Measurements from ENCODE around the gene ADGRD1.

ADGRD1 gene

GRCh38 chr12:131010396-131011131 lies 56.9 kb downstream of the ADGRD1 start:
- Histone ChIP-seq H3K9me3 (ENCODE audit: control insufficient read depth, insufficient read depth, low read length) (no peaks in the 10 kb centered on the region), H3K27me3 (ENCODE audit: control insufficient read depth, low read length) (no peaks in the 10 kb centered on the region), H3K4me2 (ENCODE audit: low read length) (no peak overlapping the region), H3K79me2 (ENCODE audit: control insufficient read depth, low read length) (no peaks in the 10 kb centered on the region), H3K9me2 (replicated peaks; ENCODE audit: control insufficient read depth, low read length) (no peaks in the 10 kb centered on the region), H3K4me3 (ENCODE audit: low read length) (no peak overlapping the region), H3K4me1 (ENCODE audit: control insufficient read depth, low read length) (no peaks in the 10 kb centered on the region), H3F3A (ENCODE audit: control insufficient read depth, insufficient read depth) (no peaks in the 10 kb centered on the region), H3K27ac (ENCODE audit: low read depth, low read length) (no peak overlapping the region), H3K36me3 (ENCODE audit: control insufficient read depth, low read length) (no peaks in the 10 kb centered on the region), H4K20me1 (ENCODE audit: control insufficient read depth, insufficient read depth, low read depth, low read length) (no peaks in the 10 kb centered on the region)
- TF ChIP-seq CTCF (IDR thresholded peaks at IDR 0.05; ENCODE audit: low read depth, low read length, poor library complexity, severe bottlenecking), result no peak

- Histone ChIP-seq H3K4me1 (ENCODE audit: control insufficient read depth, low read length) (no peaks in the 10 kb centered on the region), H3K36me3 (ENCODE audit: control insufficient read depth, low read length) (no peaks in the 10 kb centered on the region), H3K4me3 (ENCODE audit: low read length) (no peak overlapping the region), H3K27ac (ENCODE audit: low read depth, low read length) (no peak overlapping the region), H3K9me3 (ENCODE audit: control insufficient read depth, insufficient read depth, low read length) (no peaks in the 10 kb centered on the region), H3K4me2 (ENCODE audit: low read length) (no peak overlapping the region), H3K79me2 (ENCODE audit: control insufficient read depth, low read length) (no peaks in the 10 kb centered on the region), H3F3A (ENCODE audit: control insufficient read depth, insufficient read depth) (no peaks in the 10 kb centered on the region), H4K20me1 (ENCODE audit: control insufficient read depth, insufficient read depth, low read depth, low read length) (no peaks in the 10 kb centered on the region), H3K9me2 (replicated peaks; ENCODE audit: control insufficient read depth, low read length) (no peaks in the 10 kb centered on the region), H3K27me3 (ENCODE audit: control insufficient read depth, low read length) (no peaks in the 10 kb centered on the region)
- no peak for TF ChIP-seq CTCF (IDR thresholded peaks at IDR 0.05; ENCODE audit: low read depth, low read length, poor library complexity, severe bottlenecking)
- no peak for TF ChIP-seq EZH2phosphoT487 (IDR thresholded peaks at IDR 0.05; ENCODE audit: borderline replicate concordance, low read length)
Observed at GRCh38 chr12:131011165-131012079, 57.7 kb downstream of the ADGRD1 start.

- no peaks in the 10 kb centered on the region for H3K79me2 ChIP-seq (ENCODE audit: control insufficient read depth, low read length)
- no peaks in the 10 kb centered on the region for H4K20me1 ChIP-seq (ENCODE audit: control insufficient read depth, insufficient read depth, low read depth, low read length)
- no peak overlapping the region for H3K27ac ChIP-seq (ENCODE audit: low read depth, low read length)
- no peaks in the 10 kb centered on the region for H3K27me3 ChIP-seq (ENCODE audit: control insufficient read depth, low read length)
- TF ChIP-seq CTCF (IDR thresholded peaks at IDR 0.05; ENCODE audit: low read depth, low read length, poor library complexity, severe bottlenecking), result no peak
- no peak for TF ChIP-seq EZH2phosphoT487 (IDR thresholded peaks at IDR 0.05; ENCODE audit: borderline replicate concordance, low read length)
- H3K36me3 ChIP-seq (ENCODE audit: control insufficient read depth, low read length), result no peaks in the 10 kb centered on the region
- H3K9me2 ChIP-seq (replicated peaks; ENCODE audit: control insufficient read depth, low read length), result no peaks in the 10 kb centered on the region
- no peak overlapping the region for H3K4me3 ChIP-seq (ENCODE audit: low read length)
- no peaks in the 10 kb centered on the region for H3F3A ChIP-seq (ENCODE audit: control insufficient read depth, insufficient read depth)
- no peaks in the 10 kb centered on the region for H3K4me1 ChIP-seq (ENCODE audit: control insufficient read depth, low read length)
- no peaks in the 10 kb centered on the region for H3K9me3 ChIP-seq (ENCODE audit: control insufficient read depth, insufficient read depth, low read length)
- no peak overlapping the region for H3K4me2 ChIP-seq (ENCODE audit: low read length)
Observed at GRCh38 chr12:131012279-131013069, 58.8 kb downstream of the ADGRD1 start.
